ENCODE measurements around the gene IRAK2.
"Not testable (repeated sequence)": the region's sequence is repeated elsewhere in the genome, so short reads cannot be mapped to it uniquely, and the experiment has no call there.

IRAK2 gene

GRCh38 chr3:10160346-10160745 lies 4.4 kb upstream of the IRAK2 start:
- no peak for DNase-seq

- DNase-seq: no peak
These were observed 3.8 kb upstream of the IRAK2 start for GRCh38 chr3:10160925-10161324.

- no peak for DNase-seq
These were observed 2.5 kb upstream of the IRAK2 start for GRCh38 chr3:10162185-10162584.

- not testable (repeated sequence) for DNase-seq
These were observed 546 bp upstream of the IRAK2 start for GRCh38 chr3:10164201-10164545.

- DNase-seq: no peak
These were observed 1.5 kb downstream of the IRAK2 start for GRCh38 chr3:10166213-10166604.

GRCh38 chr3:10169000-10169496 lies 4.3 kb downstream of the IRAK2 start:
- no peak for DNase-seq

- no peak for DNase-seq
These were observed 6.3 kb downstream of the IRAK2 start for GRCh38 chr3:10170915-10171478.

- DNase-seq: no peak
These were observed 8.6 kb downstream of the IRAK2 start for GRCh38 chr3:10173095-10173925.

GRCh38 chr3:10173926-10174435 lies 9.3 kb downstream of the IRAK2 start:
- DNase-seq: no peak

GRCh38 chr3:10175334-10175733 lies 10.6 kb downstream of the IRAK2 start:
- not testable (repeated sequence) for DNase-seq

- not testable (repeated sequence) for DNase-seq
These were observed 11.4 kb downstream of the IRAK2 start for GRCh38 chr3:10176150-10176549.

- DNase-seq: no peak
These were observed 13.0 kb downstream of the IRAK2 start for GRCh38 chr3:10177737-10178136.

- DNase-seq: no peak
These were observed 14.2 kb downstream of the IRAK2 start for GRCh38 chr3:10178892-10179291.

GRCh38 chr3:10180289-10180688 lies 15.6 kb downstream of the IRAK2 start:
- no peak for DNase-seq

GRCh38 chr3:10180738-10181295 lies 16.1 kb downstream of the IRAK2 start:
- no peak for DNase-seq

- DNase-seq: no peak
These were observed 18.2 kb downstream of the IRAK2 start for GRCh38 chr3:10182950-10183349.

- no peak for DNase-seq
These were observed 19.5 kb downstream of the IRAK2 start for GRCh38 chr3:10184250-10184649.

GRCh38 chr3:10185804-10186762 lies 21.4 kb downstream of the IRAK2 start:
- DNase-seq: no peak

GRCh38 chr3:10187290-10187876 lies 22.7 kb downstream of the IRAK2 start:
- DNase-seq: no peak

- no peak for DNase-seq
These were observed 23.2 kb downstream of the IRAK2 start for GRCh38 chr3:10187944-10188343.

- no peak for DNase-seq
These were observed 24.3 kb downstream of the IRAK2 start for GRCh38 chr3:10188804-10189556.

Data from stimulated activated CD4-positive, alpha-beta T cell treated with anti-CD3 and anti-CD28 coated beads, Interleukin-4, amount 100 ng/mL, for 4 hours (primary cell).